Heart left ventricle (tissue), 16 donors: Measurements from ENCODE around the gene PITPNM1. TPM values are rescaled to one million over a fixed set of nuclear protein-coding genes. Genes with fewer than 3 reads are reported as not detected.
"Not testable (repeated sequence)": the region's sequence is repeated elsewhere in the genome, so short reads cannot be mapped to it uniquely, and the experiment has no call there.

ENCODE experiments used
- ATAC-seq, 4 donors: fragments of 200-7000 bp; cut with Tn5 transposase; one replicate each; pipeline ENCODE4 v1.9.1; 2020 to 2022; ENCODE audit warnings: moderate library complexity in 4 of 4, mild to moderate bottlenecking in 3 of 4, moderate number of reproducible peaks in 1 of 4
- DNase-seq, 5 donors: peaks; one replicate each; pipeline ENCODE4 v3.0.0-alpha.2; 2020
- H3K27ac ChIP-seq, 12 donors: fragments of 200-600 bp; sonication (generic) in 4 of 12; one replicate each; pipeline versions ENCODE4 v1.5.0 to v1.8.0; 2016 to 2022; ENCODE audit warnings: mild to moderate bottlenecking in 2 of 12
- H3K27me3 ChIP-seq, 9 donors: fragments of 200-600 bp; sonication (generic) in 2 of 9; one replicate each; pipeline versions ENCODE4 v1.5.1 to v1.8.0; 2016 to 2022; ENCODE audit warnings: mild to moderate bottlenecking in 3 of 9
- H3K36me3 ChIP-seq, 9 donors: fragments of 200-600 bp; sonication (generic) in 2 of 9; one replicate each; pipeline versions ENCODE4 v1.5.0 to v1.8.0; 2018 to 2022; ENCODE audit warnings: mild to moderate bottlenecking in 2 of 9
- H3K4me1 ChIP-seq, 12 donors: fragments of 200-600 bp; sonication (generic) in 4 of 12; one replicate each; pipeline versions ENCODE4 v1.5.0 to v1.8.0; 2016 to 2022; ENCODE audit warnings: mild to moderate bottlenecking in 3 of 12
- H3K4me3 ChIP-seq, 12 donors: fragments of 200-600 bp; sonication (generic) in 4 of 12; one replicate each; pipeline versions ENCODE4 v1.5.0 to v1.8.0; 2017 to 2022; ENCODE audit warnings: mild to moderate bottlenecking in 9 of 12, moderate library complexity in 4 of 12
- H3K9me3 ChIP-seq, 12 donors: fragments of 200-600 bp; sonication (generic) in 4 of 12; one replicate each; pipeline versions ENCODE4 v1.5.0 to v1.8.0; 2016 to 2022; ENCODE audit warnings: mild to moderate bottlenecking in 1 of 12
- CTCF ChIP-seq, 12 donors: fragments of 200-600 bp; sonication (generic) in 4 of 12; IDR thresholded peaks; one replicate each; pipeline versions ENCODE4 v1.5.0 to v1.8.0; 2018 to 2022; ENCODE audit warnings: antibody characterized with exemption in 12 of 12, mild to moderate bottlenecking in 5 of 12
- POLR2A ChIP-seq, 2 donors: fragments of 450-650 bp; IDR thresholded peaks; one replicate each; pipeline ENCODE4 v1.6.1; 2017; ENCODE audit warnings: antibody characterized with exemption in 2 of 2, mild to moderate bottlenecking in 2 of 2, moderate library complexity in 2 of 2
- WGBS, 4 donors: extraction: QIAGEN DNeasy Blood & Tissue Kit in 2 of 4; methylation state at CpG; one replicate each; pipeline versions ENCODE4 v1.1.5 to v1.1.7; 2013 to 2018; 5-methylcytosine and 5-hydroxymethylcytosine counted together
- intact Hi-C, 10 donors: fragments of 100-400 bp; cut with DNase I; formaldehyde crosslinking; loops; one replicate each; pipeline versions ENCODE4 v1.11.1 to v1.14.2; 2022
- polyA plus RNA-seq, 2 donors: library from polyadenylated mRNA; stranded (reverse); fragments of 200-250 nt; gene quantifications; one replicate each; pipeline ENCODE4 v1.2.3, GENCODE V29; 2013
- total RNA-seq, 9 donors: library from RNA; depleted of rRNA in 2 of 9; stranded (reverse); fragments of >200 nt in 2 of 9; fragmentation: NEBNext Ultra II Directional in 3 of 9; extraction: Animal tissue kit (Norgen Biotek cat#: 25700) in 3 of 9; gene quantifications; one replicate each; pipeline versions ENCODE4 v1.1.0 to v1.2.4, GENCODE V29; 2016 to 2023
- donor health status: ischemic (EF 13 %, LVEDD 7.1; RV severe dilation, severe dysfunction).
- donor health status: healthy with polysubstance abuse.
- donor health status: DM: no; HTN: yes; CAD: no.
- donor health status: DM: no; HTN: no; CAD: no.
- donor health status: ischemic (EF 25% LVEDD 6.9; RV normal size, moderate dysfunction).
- donor health status: ischemic (EF 25% LVEDD 5.7; RV mildly dilated, moderate dysfunction).
- donor health status: healthy.
- donor health status: DM: yes; HTN: yes; CAD: no.
- donor health status: ischemic (EF 35%, LVEDD 5.7; RV mildly dilated, moderate dysfunction).
- donor health status: nonischemic (EF 11% LVEDD 7.7; RV severe dilation, severe dysfunction).
- donor health status: DM: yes; HTN: yes; CAD: no.
- donor health status: PGD.
- donor health status: ischemic (EF 29% LVEDD 5.4; RV normal size, mild dysfunction).
- donor health status: nonischemic (EF 23%, LVEDD 6.1; RV moderate dilation, normal function).

PITPNM1 gene
- total and polyA plus RNA-seq, 11 donors, result 24.2 to 69.1 (median 34.3) TPM

- intact Hi-C loops, result no loop called here
- Histone ChIP-seq H3K9me3 (no peaks in the 10 kb centered on the region), H3K4me1 (peaks cover 0 to 21% (median 5%) of the 10 kb centered on the region in 12 donors), H3K27me3 (no peaks in the 10 kb centered on the region), H3K4me3 (no peak overlapping the region), H3K27ac (no peak overlapping the region), H3K36me3 (peaks cover 0 to 79% (median 64%) of the 10 kb centered on the region in 9 donors)
- WGBS, 4 donors, result 84 to 90% (median 86%) methylated on average over 20 to 23 of the region's 23 CpGs
- no peak for DNase-seq
- TF ChIP-seq POLR2A (IDR thresholded peaks at IDR 0.05) (no peak), CTCF (IDR thresholded peaks at IDR 0.05) (no peak)
- peak in 1 of 4 donors; percentile 2 for ATAC-seq
These were observed 15.1 kb downstream of the PITPNM1 start for GRCh38 chr11:67489885-67490726.

GRCh38 chr11:67489203-67489884 lies 15.8 kb downstream of the PITPNM1 start:
- H3K27ac ChIP-seq, result no peak overlapping the region
- no peaks in the 10 kb centered on the region for H3K27me3 ChIP-seq
- peaks cover 0 to 28% (median 10%) of the 10 kb centered on the region in 12 donors for H3K4me1 ChIP-seq
- ATAC-seq (no peak), DNase-seq (no peak)
- H3K36me3 ChIP-seq, result peaks cover 0 to 74% (median 61%) of the 10 kb centered on the region in 9 donors
- H3K9me3 ChIP-seq, result no peaks in the 10 kb centered on the region
- TF ChIP-seq POLR2A (IDR thresholded peaks at IDR 0.05) (no peak), CTCF (IDR thresholded peaks at IDR 0.05) (no peak)
- intact Hi-C loops, result no loop called here
- WGBS, 4 donors, result 69 to 86% (median 78%) methylated on average over 8 to 25 of the region's 25 CpGs
- H3K4me3 ChIP-seq, result no peak overlapping the region

GRCh38 chr11:67486481-67487195 lies 18.5 kb downstream of the PITPNM1 start:
- peak overlapping the region in 1 of 12 donors; percentile 88 for H3K27ac ChIP-seq
- peaks cover 0 to 46% (median 35%) of the 10 kb centered on the region in 9 donors for H3K36me3 ChIP-seq
- 85 to 92% (median 88%) methylated on average over 12 to 20 of the region's 20 CpGs for WGBS, 4 donors
- no peaks in the 10 kb centered on the region for H3K9me3 ChIP-seq
- H3K27me3 ChIP-seq, result no peaks in the 10 kb centered on the region
- H3K4me3 ChIP-seq, result no peak overlapping the region
- no peak for ATAC-seq
- peaks cover 5 to 44% (median 25%) of the 10 kb centered on the region in 12 donors for H3K4me1 ChIP-seq
- DNase-seq, result peak in 1 of 5 donors; percentile 9
- intact Hi-C loops, result no loop called here
- TF ChIP-seq CTCF (IDR thresholded peaks at IDR 0.05) (no peak), POLR2A (IDR thresholded peaks at IDR 0.05) (no peak)

GRCh38 chr11:67485873-67486361 lies 19.2 kb downstream of the PITPNM1 start:
- peaks cover 0 to 39% (median 30%) of the 10 kb centered on the region in 9 donors for H3K36me3 ChIP-seq
- peaks cover 5 to 44% (median 25%) of the 10 kb centered on the region in 12 donors for H3K4me1 ChIP-seq
- 75 to 88% (median 84%) methylated on average over 4 to 7 of the region's 7 CpGs for WGBS, 4 donors
- H3K27me3 ChIP-seq, DNase-seq, intact Hi-C loops, H3K4me3 ChIP-seq, ATAC-seq, H3K9me3 ChIP-seq: not testable (repeated sequence)
- peak overlapping the region in 1 of 12 donors; percentile 88 for H3K27ac ChIP-seq
